NCI-H1436 treated with DMSO at 0.1 percent for 48 hours (cell line): ENCODE results near the gene ZC3H7A.
"Not testable (repeated sequence)": the region's sequence is repeated elsewhere in the genome, so short reads cannot be mapped to it uniquely, and the experiment has no call there.

Experiments
- DNase-seq: peaks from one replicate; lab custom pipeline; 2025; lab: John Stamatoyannopoulos, UW

Gene ZC3H7A, protein sequence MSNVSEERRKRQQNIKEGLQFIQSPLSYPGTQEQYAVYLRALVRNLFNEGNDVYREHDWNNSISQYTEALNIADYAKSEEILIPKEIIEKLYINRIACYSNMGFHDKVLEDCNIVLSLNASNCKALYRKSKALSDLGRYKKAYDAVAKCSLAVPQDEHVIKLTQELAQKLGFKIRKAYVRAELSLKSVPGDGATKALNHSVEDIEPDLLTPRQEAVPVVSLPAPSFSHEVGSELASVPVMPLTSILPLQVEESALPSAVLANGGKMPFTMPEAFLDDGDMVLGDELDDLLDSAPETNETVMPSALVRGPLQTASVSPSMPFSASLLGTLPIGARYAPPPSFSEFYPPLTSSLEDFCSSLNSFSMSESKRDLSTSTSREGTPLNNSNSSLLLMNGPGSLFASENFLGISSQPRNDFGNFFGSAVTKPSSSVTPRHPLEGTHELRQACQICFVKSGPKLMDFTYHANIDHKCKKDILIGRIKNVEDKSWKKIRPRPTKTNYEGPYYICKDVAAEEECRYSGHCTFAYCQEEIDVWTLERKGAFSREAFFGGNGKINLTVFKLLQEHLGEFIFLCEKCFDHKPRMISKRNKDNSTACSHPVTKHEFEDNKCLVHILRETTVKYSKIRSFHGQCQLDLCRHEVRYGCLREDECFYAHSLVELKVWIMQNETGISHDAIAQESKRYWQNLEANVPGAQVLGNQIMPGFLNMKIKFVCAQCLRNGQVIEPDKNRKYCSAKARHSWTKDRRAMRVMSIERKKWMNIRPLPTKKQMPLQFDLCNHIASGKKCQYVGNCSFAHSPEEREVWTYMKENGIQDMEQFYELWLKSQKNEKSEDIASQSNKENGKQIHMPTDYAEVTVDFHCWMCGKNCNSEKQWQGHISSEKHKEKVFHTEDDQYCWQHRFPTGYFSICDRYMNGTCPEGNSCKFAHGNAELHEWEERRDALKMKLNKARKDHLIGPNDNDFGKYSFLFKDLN

DNA sequence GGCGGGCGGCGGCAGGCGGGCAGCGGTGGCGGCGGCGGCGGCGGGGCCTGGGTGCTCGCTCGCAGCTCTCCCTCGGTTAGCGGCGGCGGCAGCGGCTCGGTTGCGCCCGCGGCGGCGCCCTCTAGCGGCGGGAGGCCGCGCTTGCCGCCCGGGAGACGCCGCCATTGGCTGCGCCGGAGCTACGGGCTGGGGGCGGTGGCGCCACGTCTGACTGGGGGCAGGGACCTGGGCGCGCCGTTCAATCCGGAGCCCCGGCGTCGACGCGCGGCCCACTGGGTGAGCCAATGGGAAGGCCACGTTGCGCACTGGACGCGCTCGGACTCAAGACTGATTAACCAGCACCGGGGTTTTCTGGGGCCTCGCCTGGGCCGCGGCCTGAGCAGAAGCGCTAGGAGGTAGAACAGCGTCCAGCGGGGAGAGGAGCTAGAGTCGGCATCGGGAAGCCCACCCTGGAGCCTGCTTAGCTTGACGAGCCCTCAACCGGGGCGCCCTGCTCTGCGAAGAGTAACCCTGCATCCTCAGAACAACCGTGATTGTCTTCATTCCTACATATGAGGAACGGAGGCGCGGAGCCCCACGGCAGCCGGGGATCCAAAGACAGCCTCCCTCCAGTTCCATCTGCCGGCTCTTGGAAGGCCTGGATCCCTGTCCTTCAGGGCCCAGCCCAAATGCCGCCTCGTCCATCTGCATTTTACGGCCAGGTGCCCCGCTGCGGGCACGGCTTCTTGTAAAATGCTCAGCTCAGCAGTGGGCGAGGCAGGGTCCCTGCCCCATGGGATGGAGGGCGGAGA lies at the start of gene ZC3H7A:
Gene ZC3H7A, minus strand, starts transcription at position 93 of the 791 bp plus-strand sequence. CDS start 14,904 bp downstream, outside the sequence.
- DNase-seq: peak; percentile 73

DNA sequence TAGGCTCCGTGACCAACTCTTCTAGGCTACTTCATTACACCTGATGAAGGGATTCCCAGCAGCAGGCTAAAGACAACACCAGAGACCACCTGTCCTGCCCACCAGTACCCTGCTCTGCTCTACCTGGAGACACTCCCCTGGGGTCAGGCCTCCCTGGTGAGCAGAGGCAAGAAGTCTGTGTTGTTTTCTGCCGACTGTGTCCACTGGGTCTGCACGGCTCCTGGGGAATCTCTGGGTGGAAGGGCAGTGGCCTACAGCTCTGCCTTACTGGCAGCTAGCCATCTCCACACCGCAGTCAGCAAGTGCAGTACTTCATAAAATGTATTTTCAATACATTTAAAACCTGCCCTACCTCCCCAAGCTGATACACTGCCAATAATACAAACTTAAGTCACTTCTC lies 47.4 kb upstream of the ZC3H7A start:
- no peak for DNase-seq

DNA sequence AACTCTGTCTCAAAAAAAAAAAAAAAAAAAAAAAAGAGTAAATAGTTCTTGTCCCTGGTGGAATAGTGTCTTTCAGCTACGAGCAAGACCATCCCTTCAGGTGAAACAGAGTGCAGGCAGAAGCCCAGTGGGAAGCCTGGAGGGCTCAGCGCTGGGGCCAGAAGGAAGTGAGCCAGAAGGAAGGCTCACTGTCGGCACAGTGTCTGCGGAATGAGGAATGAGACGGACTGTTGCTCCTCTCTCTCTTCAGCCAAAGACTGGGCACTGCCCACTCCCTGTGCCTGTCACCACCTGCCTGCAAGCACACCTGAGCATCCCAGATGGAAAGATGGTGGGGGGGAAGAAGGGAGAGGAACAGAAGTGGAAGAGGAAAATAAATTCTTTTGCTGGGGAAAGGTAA lies 46.8 kb upstream of the ZC3H7A start:
- DNase-seq: no peak

DNA sequence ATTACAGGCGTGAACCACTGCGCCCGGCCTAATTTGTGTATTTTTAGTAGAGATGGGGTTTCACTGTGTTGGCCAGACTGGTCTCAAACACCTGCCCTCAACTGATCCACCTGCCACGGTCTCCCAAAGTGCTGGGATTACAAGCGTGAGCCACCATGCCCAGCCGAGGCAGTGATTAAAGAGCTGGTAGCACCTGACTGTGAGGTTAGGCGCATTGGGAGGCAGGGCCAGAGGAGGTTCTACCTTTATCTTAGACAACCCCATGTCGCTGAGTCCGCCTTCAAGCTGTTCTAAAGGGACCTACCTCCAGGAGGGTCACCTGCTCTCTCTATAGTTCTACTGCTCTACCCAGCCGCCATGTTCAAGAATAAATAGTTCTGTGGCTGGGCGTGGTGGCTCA lies 46.1 kb upstream of the ZC3H7A start:
- DNase-seq: no peak

DNA sequence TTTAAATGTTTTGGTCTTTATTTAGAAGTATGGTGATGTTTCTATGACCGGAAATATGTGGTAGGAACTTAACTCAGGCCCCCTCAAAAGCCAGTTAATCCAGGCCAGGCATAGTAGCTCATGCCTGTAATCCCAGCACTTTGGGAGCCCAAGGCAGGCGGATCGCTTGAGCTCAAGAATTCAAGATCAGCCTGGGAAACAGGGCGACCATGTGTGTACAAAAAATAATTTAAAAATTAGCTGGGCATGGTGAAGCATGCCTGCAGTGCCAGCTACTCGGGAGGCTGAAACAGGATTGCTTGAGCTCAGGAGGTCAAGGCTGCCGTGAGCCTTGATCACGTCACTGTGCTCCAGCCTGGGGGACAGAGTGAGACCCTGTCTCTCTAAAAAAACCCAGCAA lies 44.0 kb upstream of the ZC3H7A start:
- DNase-seq: no peak

DNA sequence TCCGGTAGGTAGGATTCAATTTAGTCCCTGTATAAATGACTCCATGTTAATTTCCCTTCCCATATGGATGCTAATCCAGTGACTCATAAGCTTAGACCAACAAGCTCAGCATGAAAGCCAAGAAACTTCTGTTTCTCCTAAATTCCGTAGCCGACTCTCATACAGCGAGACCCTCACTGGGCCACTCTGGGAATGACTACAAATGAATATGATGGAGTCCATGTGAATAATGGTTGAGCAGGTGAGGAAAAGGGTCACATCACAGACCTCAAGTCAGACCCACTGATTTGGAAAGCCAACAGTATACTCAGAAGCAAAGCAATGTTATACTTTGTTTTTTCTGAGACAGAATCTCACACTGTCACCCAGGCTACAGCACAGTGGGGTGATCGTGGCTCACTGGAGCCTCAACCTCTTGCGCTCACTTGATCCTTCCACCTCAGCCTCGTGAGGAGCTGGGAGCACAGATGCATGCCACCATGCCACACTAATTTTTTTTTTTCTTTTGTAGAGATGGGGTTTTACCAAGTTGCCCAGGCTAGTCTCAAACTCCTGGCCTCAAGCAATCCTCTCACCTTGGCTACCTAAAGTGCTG lies 39.7 kb upstream of the ZC3H7A start:
- no peak for DNase-seq

DNA sequence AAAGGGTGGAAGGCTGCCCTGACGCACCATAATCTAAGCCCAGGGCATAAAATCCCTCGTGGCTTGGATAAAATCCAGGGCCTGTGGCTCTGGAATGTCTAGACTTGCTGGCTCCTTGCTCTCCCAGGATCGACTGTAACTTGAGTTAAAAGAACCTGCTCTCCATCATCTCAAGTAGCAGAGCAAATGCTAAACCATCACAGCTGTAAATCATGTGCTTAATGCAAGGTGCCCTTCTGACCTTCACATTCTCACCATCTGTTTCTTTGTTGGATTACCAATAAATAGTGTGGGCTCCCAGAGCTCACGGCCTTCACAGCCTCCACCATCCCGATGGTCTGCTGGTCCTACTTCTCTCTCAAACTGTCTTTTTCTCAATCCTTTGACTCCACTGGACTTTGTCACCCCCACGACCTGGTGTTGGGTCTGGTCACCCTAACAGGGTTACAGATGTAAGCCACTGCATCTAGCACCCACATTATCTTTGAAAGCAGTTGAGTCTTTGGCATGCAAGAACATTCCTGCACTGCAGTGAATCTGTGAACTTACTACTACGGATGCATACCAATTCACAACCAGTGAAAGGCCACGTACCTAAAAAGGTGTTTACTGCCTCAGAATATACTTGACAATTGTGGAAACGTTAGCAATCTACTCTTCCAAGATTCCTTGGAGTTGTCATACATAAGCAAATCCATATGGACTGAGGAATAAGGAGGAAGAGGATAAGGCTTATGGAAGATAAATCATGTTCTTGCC lies 39.0 kb upstream of the ZC3H7A start:
- DNase-seq: no peak

DNA sequence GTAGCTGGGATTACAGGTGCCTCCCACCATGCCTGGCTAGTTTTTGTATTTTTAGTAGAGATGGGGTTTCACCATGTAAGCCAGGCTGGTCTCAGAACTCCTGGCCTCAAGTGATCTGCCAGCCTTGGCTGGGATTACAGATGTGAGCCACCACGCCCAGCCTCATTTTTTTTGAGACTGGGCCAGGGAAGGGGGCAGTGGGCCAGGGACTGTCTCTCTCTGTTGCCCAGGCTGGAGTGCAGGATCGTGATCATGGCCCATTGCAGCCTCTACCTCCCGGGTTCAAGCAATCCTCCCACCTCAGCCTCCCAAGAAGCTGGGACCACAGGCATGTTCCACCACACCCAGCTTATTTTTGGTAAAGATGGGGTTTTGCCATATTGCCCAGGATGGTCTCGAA lies 38.3 kb upstream of the ZC3H7A start:
- DNase-seq: no peak

DNA sequence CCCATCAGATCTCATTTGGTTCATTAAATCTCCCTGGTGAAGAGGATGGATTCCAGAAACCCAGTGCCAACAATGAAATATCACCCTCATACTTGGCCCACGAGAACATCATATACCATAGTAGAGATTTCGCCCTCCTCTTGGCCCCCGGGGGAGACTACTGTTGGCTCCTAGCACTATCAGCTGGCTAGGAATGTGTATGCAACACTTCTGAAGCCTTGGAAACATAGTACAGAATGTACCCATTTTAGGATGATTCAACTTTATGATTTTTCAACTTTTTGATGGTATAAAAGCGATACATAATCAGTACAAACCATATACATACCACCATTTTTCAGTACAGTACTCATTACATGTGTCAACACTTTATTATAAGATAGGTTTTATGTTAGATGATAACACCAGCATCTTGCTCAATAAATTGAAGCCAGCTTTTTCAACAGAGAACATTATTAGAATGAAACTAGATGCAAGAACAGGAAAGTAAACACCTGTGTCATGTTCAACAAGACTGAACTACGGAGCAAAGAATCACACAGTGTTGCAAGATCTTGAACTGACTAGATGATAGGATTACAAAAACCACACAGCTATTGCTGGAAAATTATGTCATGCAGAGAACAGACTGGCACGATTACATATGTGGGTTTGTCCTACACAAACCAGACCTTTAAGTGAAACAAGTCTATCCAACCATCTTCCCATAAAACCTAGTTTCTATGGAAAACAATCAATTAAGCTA lies 37.1 kb upstream of the ZC3H7A start:
- DNase-seq: no peak

DNA sequence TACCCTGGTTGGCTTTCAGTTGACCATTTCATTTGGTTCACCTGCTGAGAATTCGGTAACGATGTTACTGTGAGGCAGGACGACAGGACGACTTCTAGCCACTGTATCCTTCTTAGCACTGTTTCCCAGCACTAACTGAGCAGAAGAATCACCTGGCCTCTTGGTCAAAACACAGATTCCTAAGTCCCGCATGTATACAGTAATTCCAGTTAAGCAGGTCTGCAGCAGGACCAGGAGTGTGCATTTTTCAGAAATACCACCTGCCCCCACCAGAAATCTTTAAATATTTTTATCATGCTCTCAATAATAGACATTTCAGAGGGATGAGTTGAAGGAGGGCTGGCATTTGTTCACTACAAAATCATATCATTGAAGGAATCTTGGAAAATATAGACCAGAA lies 31.6 kb upstream of the ZC3H7A start:
- DNase-seq: no peak

DNA sequence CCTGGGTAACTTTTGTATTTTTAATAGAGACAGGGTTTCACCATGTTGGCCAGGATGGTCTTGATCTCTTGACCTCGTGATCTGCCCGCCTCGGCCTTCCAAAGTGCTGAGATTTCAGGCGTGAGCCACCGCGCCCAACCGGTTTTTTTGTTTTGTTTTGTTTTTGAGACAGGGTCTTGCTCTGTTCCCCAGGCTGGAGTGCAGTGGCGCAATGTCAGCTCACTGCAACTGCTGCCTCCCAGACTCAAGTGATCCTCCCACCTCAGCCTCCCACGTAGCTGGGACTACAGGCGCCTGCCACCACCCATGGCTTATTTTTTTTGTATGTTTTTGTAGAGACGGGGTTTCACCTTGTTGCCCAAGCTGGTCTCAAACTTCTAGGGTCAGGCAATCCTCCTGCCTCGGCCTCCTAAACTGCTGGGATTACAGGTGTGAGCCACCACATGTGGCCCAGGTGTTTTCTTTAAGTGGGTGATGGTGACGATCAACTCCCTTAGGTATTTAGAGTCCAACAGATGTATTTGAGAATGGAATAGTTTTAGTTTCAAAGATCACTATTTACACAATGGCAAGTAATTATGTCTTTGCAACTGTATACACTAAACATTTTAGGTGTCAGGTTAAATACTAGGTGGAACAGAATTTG lies 28.6 kb upstream of the ZC3H7A start:
- not testable (repeated sequence) for DNase-seq

DNA sequence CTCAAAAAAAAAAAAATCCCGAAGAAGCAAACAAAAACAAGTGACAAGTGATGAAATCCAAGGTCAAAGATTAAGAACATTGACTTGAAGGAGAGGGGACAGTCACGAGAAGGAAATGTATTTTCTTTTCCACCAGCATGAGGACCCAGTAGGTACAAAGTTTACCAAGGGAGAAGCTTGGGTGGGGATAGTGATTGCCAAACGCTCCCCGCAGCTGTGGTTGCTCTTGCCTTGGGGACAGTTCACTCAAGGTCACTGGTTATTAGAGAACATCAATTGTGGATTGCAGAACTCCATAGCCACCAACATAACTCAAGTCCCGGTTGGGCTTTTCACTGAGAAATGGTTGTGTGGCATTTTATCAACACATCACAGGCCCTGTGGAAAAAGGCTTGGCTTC lies 27.3 kb upstream of the ZC3H7A start:
- DNase-seq: no peak

DNA sequence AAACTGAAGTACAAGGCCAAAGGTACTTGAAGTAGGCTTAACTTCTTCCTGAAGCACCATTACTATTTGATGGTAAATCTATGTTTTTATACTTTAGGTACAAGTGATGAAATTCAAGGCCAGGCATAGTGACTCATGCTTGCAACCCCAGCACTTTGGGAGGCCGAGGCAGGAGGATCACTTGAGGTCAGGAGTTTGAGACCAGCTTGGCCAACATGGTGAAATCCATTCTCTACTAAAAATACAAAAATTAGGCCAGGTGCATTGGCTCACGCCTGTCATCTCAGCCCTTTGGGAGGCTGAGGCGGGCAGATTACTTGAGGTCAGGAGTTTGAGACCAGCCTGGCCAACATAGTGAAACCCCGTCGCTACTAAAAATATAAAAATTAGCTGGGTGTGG lies 26.6 kb upstream of the ZC3H7A start:
- not testable (repeated sequence) for DNase-seq

DNA sequence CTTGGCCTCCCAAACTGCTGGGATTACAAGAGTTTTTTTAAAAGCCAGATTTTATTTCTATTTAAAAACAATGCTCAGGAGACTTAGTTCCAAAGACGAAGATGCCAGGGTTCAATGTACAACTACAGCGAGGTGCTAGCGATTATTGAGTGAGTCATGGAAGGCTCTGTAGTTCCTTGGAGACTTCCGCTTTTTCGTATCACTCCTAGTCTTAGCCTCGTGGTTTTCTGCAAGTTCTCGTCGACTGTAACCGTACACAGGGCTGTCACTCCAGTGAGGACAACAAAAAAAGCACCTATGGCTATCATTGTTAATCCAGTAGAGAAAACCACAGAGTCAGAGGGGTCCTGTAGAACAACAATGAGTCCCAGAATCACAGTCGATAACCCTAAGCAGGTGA lies 22.7 kb upstream of the ZC3H7A start:
- DNase-seq: no peak

DNA sequence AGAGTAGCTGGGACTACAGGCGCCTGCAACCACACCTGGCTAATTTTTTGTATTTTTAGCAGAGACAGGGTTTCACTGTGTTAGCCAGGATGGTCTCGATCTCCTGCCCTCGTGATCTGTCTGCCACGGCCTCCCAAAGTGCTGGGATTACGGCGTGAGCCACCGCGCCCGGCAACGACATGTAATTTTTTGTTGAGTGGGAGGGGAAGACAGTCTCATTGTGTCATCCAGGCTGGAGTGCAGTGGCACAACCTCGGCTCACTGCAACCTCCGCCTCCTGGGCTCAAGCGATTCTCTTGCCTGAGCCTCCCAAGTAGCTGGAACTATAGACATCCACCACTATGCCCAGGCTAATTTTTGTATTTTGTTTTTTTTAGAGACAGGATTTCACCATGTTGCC lies 21.9 kb upstream of the ZC3H7A start:
- not testable (repeated sequence) for DNase-seq

DNA sequence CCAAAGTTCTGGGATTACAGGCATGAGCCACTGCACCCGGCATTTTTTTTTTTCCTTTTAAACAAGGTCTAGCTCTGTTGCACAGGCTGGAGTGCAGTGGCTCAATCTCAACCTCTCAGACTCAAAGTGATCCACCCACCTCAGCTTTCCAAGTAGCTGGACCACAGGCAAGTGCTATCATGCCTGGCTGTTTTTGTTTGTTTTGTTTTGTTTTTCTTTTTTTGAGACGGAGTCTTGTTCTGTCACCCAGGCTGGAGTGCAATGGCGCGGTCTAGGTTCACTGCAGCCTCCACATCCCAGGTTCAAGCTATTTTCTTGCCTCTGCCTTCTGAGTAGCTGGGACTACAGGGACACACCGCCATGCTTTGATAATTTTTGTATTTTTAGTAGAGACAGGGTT lies 19.1 kb upstream of the ZC3H7A start:
- DNase-seq: no peak

DNA sequence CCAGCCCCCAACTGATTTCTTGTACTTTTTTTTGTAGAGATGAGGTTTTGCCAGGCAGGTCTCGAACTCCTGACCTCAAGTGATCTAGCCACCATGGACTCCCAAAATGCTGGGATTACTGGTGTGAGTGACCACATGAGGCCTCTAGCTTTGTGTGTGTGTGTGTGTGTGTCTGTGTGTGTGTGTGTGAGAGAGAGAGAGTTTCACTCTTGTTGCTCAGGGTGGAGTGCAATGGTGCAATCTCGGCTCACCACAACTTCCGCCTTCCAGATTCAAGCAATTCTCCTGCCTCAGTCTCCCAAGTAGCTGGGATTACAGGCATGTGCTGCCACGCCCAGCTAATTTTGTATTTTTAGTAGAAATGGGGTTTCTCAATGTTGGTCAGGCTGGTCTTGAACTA lies 17.7 kb upstream of the ZC3H7A start:
- DNase-seq: not testable (repeated sequence)

DNA sequence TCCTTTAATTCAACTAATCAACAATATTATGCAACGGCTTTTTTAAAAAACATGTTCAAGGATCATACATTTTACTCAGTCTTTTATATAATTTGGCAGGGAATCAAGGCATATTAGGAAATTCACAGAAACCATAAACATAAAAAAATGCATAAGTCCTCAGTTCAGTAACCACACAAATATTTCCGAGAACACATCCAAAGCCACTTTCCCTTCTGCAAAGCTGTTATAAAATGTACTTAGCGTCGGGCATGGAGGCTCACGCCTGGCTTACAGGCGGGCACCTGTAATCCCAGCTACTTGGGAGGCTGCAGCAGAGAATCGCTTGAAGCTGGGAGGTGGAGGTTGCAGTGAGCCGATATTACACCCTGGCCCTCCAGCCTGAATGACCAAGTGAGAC lies 9.7 kb upstream of the ZC3H7A start:
- DNase-seq: no peak

DNA sequence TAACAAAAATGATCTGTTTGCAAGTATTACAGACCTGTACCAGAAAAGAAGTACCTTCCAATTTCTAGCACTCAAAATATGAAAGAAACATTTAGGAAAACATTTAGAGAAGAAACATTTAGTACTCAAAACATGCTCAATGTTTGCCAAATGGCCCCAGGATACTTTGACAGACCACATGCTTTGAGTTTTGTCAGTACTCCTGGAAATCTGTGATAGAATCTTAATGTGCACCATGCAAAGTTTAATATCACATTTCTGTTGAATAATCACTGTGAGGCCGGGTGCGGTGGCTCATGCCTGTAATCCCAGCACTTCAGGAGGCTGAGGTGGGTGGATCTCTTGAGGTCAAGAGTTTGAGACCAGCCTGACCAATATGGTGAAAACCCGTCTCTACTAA lies 8.5 kb upstream of the ZC3H7A start:
- DNase-seq: no peak
